Putamen (tissue), 1 donor: Measurements from ENCODE around the gene ATP2A2.
"Not testable (repeated sequence)": the region's sequence is repeated elsewhere in the genome, so short reads cannot be mapped to it uniquely, and the experiment has no call there.

ENCODE experiments used
- DNase-seq: peaks from one replicate; pipeline ENCODE4 v3.0.0-alpha.2; 2016; ENCODE audit warnings: low spot score

Gene ATP2A2

DNA sequence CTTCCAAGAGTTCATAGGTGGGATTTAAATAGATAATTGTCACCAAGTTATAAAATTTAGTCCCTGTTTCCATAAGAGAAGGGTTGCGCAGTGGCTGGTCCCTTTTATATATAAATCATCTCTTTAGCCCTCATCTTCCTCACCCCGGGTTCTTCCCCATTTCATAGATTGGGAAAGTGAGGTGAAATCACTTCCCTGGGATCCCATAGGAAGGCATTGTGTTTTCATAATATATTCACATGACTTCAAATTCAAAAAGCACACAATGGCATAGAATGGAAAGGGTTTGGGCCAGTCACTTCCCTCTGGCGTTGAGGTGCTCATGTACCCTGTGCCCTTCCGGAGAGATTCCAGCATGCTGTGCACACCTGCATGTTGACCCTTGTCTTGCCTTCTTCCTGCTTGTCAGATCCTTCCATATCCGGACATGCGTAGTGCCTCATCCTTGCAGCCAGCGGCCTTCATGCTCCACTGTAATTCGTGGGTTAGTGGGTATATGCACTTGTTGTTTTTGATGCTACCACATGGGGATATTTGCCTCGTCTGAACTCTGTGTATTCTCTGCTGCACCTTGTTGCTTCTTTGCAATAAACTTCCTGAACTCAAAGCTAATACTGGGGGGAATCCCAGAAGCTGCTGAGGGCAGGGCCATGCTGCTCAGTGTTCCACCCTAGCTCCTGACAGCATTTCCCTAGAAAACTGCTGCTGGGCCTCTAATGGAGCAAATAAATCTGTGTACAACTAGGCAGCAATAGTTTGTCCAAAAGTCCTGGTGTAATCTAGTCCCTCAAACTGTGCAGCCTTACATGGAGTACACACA, 62.9 kb downstream of the ATP2A2 start:
- no peak for DNase-seq

DNA sequence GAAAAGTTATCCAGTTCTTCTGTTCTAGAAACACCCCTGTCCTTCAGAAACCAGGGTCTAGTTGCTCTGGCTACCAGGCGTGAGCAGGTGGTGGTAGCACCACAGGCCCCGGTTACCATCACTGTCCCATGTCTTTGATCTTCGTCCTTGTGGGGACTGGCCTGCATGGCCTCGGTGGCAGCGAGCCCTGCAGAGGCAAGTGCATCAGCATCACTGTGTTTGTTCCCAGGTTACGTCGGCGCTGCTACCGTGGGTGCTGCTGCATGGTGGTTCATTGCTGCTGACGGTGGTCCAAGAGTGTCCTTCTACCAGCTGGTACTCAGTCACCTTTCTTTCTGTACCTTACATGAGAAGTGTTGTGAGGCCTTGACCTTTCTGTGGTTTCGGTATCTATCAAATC, 63.6 kb downstream of the ATP2A2 start:
- DNase-seq, result no peak

DNA sequence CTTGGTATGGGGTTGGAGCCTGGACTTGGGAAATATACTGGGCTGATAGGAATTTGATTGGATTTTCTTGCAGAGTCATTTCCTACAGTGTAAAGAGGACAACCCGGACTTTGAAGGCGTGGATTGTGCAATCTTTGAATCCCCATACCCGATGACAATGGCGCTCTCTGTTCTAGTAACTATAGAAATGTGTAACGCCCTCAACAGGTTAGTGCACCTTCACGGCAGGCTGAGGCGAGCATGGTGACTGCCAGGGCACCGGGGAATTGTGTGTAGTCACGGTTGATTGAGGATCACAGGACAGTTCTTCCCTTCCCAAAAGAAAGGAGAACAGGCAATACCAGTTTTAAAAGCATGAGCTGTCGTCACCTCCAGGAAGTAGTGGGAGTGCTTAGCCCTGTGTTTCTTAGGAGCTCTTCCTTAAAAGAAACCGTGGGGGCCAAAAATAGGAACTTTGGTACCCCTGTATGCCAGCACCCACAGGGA, 64.2 kb downstream of the ATP2A2 start:
- DNase-seq, result no peak

DNA sequence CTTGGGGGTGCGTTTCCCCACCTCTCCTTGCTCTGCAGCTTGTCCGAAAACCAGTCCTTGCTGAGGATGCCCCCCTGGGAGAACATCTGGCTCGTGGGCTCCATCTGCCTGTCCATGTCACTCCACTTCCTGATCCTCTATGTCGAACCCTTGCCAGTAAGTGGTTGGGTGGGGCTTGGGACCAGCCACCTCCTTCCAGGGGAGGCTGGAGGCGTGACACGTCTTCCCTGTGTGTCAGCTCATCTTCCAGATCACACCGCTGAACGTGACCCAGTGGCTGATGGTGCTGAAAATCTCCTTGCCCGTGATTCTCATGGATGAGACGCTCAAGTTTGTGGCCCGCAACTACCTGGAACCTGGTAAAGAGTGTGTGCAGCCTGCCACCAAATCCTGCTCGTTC, 64.9 kb downstream of the ATP2A2 start:
- DNase-seq, result no peak

DNA sequence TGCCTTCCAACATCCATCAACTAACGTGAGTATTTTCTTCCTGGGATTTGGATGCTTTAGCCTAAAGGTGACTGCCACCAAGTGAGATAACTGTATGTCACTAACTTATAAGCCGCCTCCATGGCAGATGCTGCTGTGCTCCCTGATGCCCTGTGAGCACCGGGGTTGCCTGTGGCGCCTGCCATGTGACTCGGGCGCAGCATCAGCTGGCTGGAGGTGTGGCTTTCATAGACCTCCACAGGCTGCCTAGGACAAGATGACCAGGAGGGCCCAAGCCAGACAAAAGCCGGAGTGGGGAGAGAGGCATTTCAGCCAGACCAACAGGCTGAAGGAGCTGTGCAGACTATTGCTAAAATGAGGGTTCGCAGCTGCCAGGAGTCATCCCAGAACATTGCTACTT, 66.7 kb downstream of the ATP2A2 start:
- no peak for DNase-seq

DNA sequence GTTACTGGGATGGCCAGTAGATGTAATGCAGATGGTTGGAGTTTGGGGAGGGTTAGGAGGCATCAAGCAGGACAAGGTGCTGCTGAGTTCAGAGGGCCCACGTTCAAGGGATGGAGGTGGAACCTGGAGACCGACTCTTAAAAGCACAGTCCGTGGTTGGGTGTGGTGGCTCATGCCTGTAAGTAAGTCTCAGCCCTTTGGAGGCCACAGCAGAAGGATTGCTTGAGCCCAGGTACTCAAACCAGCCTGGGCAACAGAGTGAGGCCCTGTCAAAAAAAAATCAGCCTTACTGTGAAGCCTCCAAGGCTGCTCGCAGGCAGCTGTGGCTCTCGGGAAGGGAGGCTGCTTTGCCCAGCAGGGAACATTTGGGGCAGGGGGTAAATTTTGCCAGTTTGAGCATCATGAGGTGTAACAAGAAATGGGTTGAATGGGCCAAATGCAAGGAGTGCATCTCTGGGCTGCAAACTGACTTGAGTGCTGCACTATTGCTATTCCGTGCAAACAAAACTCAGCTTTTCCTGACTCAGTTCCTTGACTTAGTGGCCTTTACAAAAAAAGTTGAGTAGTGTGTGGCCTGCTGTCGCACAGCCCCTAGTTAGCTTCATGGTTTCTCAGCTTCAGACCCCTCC, 67.5 kb downstream of the ATP2A2 start:
- DNase-seq, result no peak

DNA sequence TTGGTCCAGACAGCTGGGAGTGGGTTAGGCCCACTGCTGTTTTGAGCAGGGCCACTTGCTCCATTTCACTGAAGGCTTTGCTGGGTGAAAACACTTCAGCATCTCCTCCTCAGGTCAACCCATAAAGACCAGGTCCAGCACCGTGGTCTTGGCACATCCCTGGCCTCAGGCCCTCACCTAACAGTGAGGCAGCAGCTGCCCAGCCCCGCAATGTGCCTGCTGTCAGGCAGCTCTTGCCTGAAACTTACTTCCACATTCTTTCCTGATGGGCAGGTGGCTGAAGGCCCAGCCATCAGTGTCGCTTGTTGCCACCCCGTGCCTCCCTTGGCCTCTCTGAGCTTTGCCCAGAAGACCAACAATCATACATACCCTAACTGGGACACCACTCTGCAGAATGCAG, 68.0 kb downstream of the ATP2A2 start:
- DNase-seq, result no peak

DNA sequence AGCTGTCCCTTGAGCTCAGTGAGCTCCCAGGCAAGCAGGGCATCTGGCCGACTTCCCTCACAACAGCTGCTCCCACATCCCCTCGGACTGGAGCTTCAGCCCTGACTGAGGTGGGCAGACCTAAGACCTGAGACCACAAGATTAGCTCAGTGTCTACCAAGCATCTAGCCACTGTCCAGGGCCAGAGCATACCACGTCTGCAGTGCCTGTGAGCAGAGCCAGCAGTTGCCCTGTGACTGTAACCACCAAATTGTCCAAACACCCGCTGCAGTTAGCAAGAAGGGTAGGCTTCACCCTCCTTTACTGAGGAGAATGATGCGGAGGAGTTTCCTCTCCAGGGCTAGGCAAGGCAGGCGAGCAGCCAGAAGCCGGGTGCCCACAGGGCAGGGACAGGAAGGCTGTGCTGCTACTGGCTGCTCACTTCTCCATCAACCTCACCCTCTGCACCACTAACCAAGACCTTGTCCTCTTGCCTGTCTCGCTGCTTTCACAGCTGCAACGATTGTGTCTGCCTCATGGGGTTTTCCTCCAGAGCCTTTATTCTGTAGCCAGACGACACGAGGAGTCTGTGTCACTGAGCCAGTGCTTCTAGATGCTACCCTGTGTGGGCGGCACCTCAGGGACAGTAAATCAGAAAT, 68.6 kb downstream of the ATP2A2 start:
- DNase-seq, result no peak

DNA sequence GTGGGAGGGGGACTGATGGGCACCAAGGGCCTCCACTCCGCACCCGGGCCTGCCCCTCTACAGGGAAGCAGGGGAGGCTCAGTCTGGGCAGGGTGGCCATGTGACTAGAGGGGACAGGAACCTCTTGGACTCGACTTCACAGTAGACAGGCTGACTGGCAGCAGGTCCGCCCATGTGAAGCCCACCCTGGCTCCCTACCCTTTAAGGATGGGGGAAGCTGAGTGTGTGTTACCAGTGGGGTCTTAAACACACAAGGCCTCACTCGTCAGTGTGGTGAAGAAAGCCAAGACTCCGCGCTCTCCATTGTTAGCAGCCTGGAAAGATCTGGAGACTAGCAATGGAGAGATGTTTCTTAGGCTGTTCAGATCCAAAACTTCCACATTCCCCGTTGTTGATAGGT, 70.1 kb downstream of the ATP2A2 start:
- no peak for DNase-seq

DNA sequence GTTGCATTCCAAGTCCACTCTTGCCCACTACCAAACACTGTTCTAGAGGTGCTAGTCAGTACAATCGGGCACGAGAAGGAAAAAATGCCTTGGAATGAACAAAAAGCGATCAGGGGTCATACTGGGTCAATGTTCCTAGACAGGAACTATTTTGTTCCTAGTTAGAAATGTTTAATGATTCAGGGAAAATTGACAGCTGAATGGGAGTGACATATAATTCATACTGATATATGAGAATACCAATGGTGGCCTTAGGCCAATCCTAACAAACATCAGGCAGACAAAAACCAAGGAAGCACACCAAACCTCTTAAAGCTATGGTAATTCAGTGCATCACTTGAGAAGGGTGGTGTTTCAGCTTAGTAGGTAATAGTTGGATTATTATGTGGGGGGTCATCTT, 71.4 kb downstream of the ATP2A2 start:
- no peak for DNase-seq

DNA sequence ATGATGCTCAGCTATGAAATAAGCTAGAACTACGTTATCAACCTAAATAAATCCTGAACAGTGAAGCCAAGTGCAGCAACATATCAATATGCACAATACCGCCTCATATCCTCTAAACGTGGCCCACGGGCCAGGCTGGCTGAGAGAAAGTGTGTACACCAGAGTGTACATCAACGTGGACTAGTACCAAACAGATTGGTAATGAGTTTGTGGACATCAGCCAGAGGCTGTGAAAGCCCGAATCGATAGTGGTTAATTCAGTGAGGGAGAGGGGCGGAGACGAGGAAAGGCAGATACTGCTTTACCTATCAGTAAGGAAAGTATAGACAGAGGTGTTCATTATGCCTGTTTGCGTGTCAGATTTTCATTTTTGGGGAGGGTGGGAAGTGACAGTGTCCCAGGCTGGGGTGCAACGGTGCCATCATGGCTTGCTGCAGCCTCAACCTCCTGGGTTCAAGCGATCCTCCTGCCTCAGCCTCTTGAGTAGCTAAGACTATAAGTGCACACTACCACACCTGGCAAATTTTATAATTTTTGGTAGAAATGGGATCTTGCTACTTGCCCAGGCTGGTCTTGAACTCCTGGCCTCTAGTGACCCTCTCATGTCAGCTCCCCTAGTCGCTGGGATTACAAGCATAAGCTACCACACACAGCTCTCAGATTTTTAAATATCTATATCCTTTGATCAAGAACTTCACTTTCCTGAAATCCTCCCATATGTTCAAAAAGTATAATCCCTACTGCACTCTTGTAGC, 72.3 kb downstream of the ATP2A2 start:
- no peak for DNase-seq

DNA sequence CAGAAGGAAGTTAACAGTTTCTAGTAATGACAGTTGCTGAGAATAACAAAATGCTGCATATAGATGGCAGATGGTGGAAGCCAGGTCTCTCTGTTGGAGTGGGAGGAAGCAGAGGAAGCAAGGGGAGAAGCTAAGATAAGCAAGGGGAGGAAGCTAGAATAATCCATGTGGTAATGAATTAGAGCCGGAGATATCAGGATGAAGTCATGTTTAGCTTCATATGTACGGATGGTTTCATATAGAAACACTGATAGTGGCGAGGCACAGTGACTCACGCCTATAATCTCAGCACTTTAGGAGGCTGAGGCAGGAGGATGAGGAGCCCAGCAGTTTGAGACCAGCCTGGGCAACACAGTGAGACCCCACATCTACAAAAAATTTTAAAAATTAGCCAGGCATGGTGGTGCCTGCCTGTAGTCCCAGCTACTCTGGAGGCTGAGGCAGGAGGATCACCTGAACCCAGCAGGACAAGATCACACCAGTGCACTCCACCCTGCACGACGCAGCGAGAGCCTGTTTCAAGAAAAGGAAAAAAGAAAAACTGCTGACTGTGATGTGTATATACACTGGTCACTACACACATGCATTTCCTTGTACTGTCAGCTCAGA, 73.2 kb downstream of the ATP2A2 start:
- DNase-seq, result no peak

DNA sequence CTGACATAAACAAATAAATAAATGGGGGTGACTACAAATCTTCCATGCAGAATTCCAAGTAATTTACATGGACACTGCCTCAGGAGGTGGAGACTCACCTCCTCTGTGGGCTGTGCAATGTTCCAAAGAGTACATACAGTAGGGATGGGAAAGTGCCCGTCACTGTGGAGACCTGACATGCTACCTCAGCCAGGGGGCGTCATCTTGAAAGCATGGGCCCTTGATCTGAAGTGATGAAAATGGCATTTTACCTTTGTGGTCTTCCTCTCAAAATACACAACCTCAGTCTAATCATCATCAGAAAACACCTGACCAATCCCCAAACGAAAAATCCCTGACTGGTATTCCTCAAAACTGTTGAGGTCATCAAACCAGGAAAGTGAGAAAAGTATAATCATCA, 74.0 kb downstream of the ATP2A2 start:
- DNase-seq, result no peak

DNA sequence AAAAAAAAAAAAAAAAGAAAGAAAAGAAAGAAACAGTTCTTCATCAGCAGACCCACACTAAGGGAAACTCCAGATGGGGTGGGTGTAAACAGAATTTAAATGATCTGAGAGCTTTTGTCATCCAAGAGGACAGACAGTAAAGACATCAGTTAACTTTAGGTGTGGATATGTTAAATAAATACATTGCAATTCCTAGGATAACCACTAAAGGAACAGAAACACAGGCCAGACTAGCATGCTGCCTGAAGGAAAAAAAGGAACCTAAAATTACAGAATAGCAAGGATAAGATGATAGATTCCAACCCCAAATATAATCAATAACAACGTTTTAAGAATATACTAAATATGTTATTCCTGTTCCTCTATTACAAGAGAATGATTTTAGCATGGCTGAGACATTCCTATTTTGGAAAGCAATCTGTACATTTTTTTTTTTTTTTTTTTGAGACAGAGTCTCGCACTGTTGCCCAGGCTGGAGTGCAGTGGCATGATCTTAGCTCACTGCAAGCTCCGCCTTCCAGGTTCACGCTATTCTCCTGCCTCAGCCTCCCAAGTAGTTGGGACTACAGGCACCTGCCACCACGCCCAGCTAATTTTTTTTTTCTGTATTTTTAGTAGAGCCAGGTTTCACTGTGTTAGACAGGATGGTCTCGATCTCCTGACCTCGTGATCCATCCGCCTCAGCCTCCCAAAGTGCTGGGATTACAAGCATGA, 77.5 kb downstream of the ATP2A2 start:
- not testable (repeated sequence) for DNase-seq

DNA sequence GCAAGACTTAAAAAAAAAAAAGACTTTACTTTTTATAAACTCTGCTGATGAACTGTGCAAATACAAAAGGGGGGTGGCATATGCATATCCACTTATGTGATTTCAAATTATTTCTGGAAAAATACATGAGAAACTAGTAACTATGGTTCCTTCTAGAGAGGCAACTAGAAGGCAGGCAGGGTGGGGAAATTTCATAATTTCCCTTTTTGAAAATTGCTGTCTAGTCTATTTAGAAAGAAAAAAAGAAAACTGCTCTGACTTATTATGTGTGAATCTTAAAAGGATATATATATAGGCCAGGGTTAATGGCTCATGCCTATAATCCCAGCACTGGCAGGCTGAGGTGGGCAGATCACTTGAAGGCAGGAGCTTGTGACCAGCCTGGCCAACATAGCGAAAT, 80.2 kb downstream of the ATP2A2 start:
- no peak for DNase-seq

DNA sequence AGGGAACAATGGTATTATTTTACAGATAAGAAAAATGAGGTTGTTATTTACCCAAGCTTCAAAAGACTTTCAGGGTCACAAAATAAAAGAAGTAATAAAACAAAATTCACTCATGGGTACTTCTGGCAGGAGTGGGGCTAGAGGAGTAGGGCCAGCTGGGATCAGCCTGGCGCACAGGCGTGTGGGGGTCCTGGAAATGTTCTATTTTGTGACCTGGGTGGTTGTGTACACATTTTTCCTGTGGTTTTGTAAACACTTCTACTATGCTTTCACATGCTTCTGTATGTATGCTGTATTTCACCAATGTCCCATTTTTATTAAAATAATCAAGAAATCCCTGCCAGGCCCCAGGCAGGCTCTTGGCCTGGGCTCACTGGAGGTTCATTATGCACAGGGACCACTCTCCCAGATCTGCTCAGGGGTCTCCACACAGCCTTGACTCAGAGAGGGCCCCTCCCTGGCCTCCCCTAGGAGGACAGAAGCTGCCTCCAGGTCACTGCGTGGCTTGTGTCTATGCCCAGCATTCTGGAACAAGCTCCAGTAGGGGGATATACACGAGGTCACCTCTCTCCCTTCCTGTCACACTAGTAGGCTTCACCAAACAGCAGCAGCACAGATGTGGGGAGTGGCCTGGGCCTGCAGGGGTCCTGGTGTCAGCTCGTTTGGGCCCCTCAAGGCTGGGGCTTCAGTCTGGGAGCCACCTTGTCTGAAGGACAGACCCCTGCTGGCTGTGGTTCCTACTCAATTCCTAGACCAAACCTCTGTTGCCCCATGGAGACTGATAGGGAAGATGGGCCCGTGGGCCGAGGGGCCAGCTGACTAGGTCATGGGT, 84.7 kb downstream of the ATP2A2 start:
- no peak for DNase-seq

DNA sequence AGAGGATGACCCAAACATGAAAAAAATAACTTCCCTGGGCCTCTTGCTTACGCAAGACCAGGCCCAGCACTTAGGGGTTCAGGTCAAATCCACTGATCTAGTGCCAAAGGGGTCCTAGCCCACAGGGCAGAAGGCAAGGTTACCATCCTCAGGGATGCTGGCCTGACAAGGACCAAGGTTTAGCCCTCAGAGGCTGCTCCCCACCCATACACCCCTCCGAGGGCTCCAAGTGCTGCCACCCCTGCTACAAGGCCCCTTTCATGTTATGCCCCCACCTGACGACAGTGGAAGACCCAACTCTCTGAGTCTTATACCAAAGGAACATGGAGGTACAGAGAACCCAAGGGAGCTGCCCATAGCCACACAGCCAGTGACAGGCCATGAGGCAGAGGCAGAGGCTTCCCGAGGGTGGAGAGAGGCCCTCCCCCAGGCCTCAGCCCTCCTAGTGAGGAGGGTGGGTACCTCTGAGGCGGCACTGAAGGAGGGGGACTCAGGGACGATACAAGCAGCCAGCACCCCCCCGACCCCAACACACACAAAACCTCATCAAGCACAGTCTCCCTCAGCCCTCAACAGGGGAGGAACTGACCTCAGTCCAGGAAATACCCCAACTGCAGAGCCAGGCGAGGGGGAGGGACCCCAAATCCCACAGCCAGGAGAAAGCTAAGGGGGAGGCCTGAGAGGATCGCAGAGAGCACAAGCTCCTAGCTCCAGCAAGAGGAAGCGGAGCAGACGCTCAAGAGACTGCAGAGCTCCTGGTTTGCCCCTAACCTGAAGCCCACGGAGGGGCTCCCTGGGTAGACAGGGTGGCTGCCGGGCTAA, 85.5 kb downstream of the ATP2A2 start:
- no peak for DNase-seq

DNA sequence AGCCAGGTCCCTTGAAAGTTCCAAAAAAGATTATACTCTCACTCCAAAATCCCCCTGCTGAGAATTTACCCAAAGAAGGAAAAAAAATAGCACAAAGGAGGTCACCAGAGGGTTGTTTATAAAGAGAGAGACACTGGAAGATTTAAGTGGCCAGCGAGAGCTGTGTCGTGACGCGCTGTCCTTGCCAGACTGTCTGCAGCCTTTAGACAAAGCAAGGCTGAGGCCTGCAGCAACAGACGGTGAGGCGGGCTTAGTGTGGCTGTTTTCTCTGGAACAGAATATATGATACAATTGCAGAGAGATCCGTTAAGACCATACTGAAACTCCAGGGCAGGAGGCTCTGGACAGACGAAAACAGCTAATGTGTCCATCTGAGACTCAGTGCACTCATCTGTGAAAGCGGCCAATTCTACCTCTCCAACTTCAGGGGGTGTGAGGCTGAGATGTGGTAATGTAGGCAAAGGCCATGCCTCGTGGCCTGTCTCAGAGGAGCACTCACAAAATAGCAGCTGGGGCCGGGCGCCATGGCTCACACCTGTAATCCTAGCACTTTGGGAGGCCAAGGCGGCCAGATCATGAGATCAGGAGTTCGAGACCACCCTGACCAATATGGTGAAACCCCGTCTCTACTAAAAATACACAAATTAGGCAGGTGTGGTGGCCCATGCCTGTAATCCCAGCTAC, 86.3 kb downstream of the ATP2A2 start:
- no peak for DNase-seq

DNA sequence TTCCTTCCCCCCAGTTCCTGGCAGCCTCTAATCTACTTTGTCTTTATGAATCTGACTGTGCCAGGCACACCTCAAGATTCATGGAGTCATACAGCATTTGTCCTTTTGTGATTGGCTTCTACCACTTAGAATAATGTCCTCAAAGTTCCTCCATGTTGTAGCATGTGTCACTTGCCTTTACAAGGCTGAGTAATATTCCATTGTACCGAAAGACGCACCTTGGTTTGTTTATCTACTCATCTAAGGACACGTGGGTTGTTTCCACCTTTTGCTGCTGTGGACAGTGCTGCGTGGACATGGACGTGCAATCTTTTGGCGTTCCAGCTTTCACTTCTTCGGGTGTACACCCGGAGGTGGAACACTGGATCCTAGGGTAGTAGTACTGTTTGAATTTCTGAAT, 88.9 kb downstream of the ATP2A2 start:
- no peak for DNase-seq
